DMS153 treated with DMSO at 0.1 percent for 48 hours (cell line): ENCODE measurements around the gene NCOA1.
"Not testable (repeated sequence)": the region's sequence is repeated elsewhere in the genome, so short reads cannot be mapped to it uniquely, and the experiment has no call there.

ENCODE experiments used
- DNase-seq: peaks from one replicate; lab custom pipeline; 2025; ENCODE audit not compliant: unreplicated experiment; lab: John Stamatoyannopoulos, UW

NCOA1 gene

DNA sequence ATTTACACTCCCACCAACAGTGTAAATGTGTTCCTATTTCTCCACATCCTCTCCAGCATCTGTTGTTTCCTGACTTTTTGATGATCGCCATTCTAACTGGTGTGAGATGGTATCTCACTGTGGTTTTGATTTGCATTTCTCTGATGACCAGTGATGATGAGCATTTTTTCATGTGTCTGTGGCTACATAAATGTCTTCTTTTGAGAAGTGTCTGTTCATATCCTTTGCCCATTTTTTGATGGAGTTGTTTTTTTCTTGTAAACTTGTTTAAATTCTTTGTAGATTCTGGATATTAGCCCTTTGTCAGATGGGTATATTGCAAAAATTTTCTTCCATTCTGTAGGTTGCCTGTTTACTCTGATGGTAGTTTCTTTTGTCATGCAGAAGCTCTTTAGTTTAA is 41.0 kb downstream of the NCOA1 start:
- not testable (repeated sequence) for DNase-seq

- DNase-seq = not testable (repeated sequence)
These were observed 42.5 kb downstream of the NCOA1 start for GRCh38 chr2:24533574-24533973.

- DNase-seq = no peak
These were observed 47.7 kb downstream of the NCOA1 start for GRCh38 chr2:24538720-24539119.

DNA sequence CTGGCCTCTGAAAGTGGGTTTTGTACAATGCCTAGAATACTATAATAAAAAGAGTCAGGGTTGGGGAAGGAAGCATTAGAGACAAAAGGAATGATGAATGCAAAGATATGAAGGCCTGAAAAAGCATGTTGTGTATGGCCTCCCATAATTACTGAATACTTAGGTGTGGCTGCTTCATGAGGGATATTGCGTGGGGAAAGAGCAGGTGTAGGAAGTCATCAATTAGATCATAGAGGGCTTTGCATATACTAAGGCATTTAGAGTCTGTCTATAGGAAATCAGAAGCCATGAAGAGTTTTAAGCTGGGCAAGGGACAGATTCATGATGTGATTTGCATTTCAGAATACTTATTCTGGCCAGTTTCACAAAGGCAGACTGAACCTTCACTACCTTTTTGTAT is 48.2 kb downstream of the NCOA1 start:
- no peak for DNase-seq

- DNase-seq = no peak
These were observed 49.0 kb downstream of the NCOA1 start for GRCh38 chr2:24540011-24540477.

DNA sequence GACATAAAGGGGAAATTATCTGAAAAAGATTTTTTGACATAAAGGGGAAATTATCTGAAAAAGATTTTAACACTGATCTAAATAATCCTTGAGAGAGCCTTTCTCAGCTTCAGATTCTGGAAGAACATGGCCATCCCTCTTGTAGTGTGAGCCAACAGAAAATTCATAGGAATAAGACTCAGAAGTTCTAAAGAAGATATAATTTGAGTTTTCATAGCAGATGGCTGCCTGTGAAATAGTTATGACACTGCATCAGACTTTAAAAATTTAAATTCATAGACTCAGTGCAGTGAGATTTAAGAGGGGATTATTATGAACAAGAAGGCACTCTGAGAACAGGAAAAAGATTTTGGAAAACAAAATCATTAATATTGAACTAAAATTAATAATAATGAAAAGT is 50.6 kb downstream of the NCOA1 start:
- DNase-seq = no peak

- DNase-seq = no peak
These were observed 51.3 kb downstream of the NCOA1 start for GRCh38 chr2:24542269-24542872.

- DNase-seq = no peak
These were observed 52.2 kb downstream of the NCOA1 start for GRCh38 chr2:24543252-24543651.

- no peak for DNase-seq
These were observed 53.5 kb downstream of the NCOA1 start for GRCh38 chr2:24544456-24545115.

DNA sequence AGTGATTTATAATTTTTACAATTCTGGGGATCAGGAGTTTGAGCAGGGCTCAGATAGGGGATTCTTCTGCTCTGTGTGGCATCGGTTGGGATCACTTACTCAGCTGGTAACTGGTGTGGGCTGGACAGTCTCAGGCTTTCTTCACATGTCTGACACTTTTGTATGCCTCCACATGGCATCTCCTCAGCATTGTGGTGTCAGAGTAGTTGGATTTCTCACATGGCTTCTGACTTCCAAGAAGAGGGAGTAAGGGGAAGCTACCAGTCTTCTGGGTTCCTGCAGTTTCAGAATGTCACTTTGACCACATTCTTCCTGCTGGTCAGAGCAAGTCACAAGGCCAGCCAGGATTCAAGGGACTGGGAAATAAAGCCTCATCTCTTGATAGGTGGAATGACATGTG is 55.6 kb downstream of the NCOA1 start:
- no peak for DNase-seq

DNA sequence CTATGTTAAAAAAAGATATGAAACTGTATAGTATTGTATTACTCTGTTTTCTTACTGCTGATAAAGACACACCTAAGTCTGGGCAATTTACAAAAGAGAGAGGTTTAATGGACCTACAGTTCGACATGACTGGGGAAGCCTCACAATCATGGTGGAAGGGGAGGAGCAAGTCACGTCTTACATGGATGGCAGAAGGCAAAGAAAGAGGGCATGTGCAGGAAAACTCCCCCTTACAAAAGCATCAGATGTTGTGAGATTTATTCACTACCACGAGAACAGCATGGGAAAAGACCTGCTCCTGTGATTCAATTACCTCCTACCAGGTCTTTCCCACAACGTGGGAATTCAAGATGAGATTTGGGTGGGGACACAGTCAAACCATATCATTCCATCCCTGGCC is 57.0 kb downstream of the NCOA1 start:
- no peak for DNase-seq

DNA sequence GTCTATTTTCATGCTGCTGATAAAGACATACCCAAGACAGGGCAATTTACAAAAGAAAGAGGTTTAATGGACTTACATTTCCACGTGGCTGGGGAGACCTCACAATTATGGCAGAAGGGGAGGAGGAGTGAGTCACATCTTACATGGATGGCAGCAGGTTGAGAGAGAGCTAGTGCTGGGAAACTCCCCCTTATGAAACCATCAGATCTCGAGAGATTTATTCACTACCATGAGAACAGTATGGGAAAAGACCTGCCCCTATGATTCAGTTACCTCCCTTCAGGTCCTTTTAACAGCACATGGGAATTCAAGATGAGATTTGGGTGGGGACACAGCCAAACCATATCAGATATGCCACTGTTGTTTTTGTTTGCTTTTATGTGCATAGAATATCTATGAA is 59.2 kb downstream of the NCOA1 start:
- DNase-seq = not testable (repeated sequence)

- no peak for DNase-seq
These were observed 60.0 kb downstream of the NCOA1 start for GRCh38 chr2:24551016-24551415.

DNA sequence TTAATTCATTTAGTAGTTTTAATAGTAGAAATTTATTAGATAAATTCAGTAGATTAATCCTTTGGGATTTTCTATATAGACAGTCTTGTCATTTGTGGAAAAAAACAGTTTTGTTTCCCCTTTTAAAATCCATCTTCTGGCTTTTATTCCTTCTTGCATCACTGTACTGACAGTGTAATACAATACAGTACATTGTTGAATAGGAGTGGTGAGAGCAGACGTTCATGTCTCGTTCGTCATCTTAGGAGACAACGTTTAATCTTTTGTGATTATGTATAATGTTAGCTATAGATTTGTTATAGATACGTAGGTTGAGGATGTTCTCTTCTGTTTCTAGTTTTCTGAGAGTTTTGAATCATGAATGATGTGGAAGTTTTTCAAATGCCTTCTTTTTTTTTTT is 61.8 kb downstream of the NCOA1 start:
- no peak for DNase-seq

- DNase-seq = no peak
These were observed 67.9 kb downstream of the NCOA1 start for GRCh38 chr2:24558781-24559472.

- no peak for DNase-seq
These were observed 68.5 kb downstream of the NCOA1 start for GRCh38 chr2:24559473-24560113.

- no peak for DNase-seq
These were observed 74.5 kb downstream of the NCOA1 start for GRCh38 chr2:24565537-24565936.

DNA sequence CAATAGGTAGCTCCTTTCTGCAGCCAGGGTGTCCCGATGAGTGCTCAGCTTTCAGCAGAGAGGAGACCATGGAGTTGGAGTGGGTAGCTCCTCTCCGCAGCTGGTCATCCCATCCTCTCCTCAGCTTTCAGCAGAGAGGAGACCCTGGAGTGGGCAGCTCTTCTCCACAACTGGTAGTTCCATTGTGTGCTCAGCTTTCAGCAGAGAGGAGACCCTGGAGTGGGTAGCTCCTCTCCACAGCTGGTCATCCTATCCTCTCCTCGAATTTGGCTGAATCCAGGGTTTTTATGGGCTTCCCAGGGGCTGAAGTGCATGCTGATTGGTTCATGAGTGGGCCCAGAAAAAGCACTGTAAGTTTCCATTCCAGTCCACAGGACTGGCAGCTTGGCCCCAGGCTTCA is 75.2 kb downstream of the NCOA1 start:
- no peak for DNase-seq

DNA sequence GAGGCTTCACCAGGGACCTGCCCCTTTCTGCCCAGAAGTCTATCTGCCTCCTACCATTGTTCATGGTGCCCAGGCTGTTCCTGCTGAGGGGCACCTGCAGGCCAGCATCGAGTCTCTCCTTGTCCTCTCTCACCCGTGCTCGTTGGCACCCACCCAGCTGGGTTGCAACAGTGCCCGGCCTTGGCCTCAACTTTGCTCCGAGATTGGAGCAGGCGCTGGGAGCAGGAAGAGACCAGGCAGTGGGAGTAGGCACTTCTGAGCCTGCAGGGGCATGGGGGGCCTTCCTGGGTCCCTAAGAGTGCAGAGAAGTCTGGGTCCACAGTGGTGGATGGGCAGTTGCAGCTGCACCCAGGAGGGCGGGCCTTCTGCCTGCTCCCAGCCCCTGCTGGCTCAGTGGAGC is 75.6 kb downstream of the NCOA1 start:
- DNase-seq = no peak

GRCh38 chr2:24568551-24568950 is 77.5 kb downstream of the NCOA1 start:
- no peak for DNase-seq

GRCh38 chr2:24569565-24569964 is 78.5 kb downstream of the NCOA1 start:
- DNase-seq = not testable (repeated sequence)

DNA sequence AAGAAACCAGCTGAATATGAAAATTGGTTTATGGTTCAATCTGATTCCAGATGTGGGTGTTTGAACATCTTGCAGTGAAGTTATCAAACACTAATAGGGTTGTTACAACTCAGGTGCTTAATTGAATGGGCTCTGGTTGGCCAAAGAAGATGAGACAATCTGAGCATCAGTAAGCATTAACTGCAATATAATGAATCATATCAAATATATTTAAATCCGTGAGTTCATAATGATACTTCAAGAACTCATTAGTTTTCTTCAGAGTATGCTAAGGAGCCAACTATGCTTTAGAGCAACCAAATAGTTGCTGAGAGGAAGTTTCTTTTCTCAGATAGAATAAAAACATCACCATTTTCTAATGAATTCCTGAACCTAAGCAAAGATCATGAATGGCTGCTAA is 79.2 kb downstream of the NCOA1 start:
- DNase-seq = no peak
